ENCODE data around the gene RNF182.
"Not testable (repeated sequence)": the region's sequence is repeated elsewhere in the genome, so short reads cannot be mapped to it uniquely, and the experiment has no call there.

RNF182 gene

GRCh38 chr6:13943943-13944342 is 19.2 kb downstream of the RNF182 start:
- intact Hi-C loops (cut with DNase I), result no loop called here
- DNase-seq, result no peak

GRCh38 chr6:13946506-13946905 is 21.8 kb downstream of the RNF182 start:
- no peak for DNase-seq
- intact Hi-C loops (cut with DNase I), result no loop called here

GRCh38 chr6:13947611-13948178 is 22.9 kb downstream of the RNF182 start:
- intact Hi-C loops (cut with DNase I), result no loop called here
- DNase-seq, result no peak

DNA sequence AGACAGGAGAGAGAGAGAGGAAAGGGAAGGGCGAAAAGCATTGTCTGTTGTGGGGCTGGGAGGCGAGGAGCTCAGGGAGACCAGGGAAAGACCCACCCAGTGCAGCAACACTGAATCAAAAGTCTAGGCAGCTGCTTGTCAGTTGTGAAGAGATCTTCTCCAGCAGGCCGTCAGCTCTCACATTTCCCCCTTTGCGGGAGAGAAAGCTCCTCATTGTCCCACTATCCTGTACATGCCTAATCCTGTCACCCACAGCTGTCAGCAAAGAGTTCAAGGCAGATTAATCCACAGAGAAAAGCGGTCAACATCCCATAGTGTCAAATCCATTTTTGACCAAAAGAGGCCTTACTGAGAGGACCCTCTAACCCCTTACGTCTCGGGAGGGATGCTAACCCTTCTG is 27.3 kb downstream of the RNF182 start:
- intact Hi-C loops (cut with DNase I), result no loop called here
- no peak for DNase-seq

DNA sequence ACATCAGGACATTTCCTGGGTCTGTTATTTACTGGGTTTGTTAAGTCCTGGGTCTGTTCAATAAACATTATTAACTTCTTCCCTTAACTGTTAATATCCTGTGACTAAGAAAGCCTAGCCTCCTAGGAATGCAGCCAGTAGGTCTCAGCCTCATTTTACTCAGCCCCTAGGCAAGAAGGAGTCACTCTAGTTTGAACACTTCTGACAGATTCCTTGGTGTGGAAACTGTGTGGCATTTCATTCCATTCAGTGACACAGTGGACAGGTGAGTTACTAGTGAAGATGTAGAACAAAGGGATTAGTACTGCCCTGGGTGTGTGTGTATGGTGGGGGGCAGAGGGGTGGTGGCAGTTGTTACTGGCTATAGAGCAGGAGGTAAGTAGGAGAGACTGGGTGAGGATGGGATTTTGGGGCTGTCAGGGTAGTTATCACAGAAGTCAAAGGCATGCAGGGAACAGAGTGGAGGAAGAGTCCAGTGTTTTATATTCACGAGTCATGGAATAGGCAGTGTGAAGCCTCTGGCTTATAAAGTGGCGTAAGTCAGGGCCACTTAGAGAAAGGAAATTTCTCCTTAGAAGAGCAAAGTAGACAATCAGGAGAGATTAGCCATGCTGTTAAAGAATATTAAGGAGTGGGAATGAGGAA is 28.4 kb downstream of the RNF182 start:
- intact Hi-C loops (cut with DNase I), result no loop called here

GRCh38 chr6:13965582-13966127 is 40.9 kb downstream of the RNF182 start:
- DNase-seq, result no peak
- intact Hi-C loops (cut with DNase I), result no loop called here

More for the DNA sequence above, 28.4 kb downstream of the RNF182 start:
- DNase-seq, result no peak

GRCh38 chr6:13971303-13971702 is 46.6 kb downstream of the RNF182 start:
- DNase-seq, result no peak
- intact Hi-C loops (cut with DNase I), result no loop called here

- DNase-seq; intact Hi-C loops (cut with DNase I): not testable (repeated sequence)
Observed at GRCh38 chr6:13972602-13973001, 47.9 kb downstream of the RNF182 start.

GRCh38 chr6:13973422-13973821 is 48.7 kb downstream of the RNF182 start:
- DNase-seq; intact Hi-C loops (cut with DNase I): not testable (repeated sequence)

DNA sequence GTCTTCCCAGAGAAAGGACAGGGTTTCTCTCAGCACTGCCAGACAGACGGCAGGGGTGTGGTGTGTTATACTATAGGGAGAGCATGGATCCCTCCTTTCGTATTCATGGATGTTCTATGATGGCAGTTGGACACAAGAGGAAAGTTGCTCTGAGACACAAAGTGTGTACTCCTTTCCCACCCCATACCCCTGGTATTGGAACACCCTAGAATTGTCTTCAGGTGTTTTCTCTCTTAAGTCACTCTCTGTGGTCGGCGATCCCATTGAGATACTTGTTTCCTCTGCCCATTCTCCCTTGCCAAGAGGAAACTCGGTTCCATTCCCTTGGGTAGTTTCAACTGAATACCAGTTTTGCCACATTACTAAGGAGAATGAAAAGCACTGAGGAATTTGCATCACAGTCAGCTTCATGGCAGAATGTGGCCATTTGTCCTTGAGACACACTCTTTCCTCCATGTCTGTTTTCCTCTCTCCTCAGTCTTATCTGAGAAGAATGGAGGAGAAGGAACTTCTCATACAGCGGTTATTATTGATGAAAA is 53.4 kb downstream of the RNF182 start:
- intact Hi-C loops (cut with DNase I), result no loop called here
- DNase-seq, result no peak

DNA sequence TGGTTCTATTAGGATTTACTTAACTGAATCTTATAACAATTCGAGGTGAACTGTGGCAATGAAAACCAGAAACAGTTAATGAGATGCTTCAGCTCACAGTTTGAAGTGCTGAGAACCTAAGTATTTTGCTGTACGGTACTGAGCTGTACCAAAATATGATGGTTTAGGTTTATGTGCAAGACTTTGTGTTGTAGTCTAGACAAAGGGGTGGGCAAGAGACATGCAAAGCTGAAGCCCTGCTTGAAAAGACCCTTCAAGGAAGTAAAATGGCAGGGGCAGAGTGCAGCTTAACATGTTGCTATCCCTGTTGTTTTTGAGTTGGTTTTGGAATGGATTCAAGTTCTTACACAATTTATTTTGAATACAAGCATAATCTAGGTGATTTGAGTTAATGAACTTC is 54.0 kb downstream of the RNF182 start:
- intact Hi-C loops (cut with DNase I), result no loop called here
- no peak for DNase-seq

GRCh38 chr6:13979284-13980171 is 54.8 kb downstream of the RNF182 start:
- intact Hi-C loops (cut with DNase I), result no loop called here
- no peak for DNase-seq

DNA sequence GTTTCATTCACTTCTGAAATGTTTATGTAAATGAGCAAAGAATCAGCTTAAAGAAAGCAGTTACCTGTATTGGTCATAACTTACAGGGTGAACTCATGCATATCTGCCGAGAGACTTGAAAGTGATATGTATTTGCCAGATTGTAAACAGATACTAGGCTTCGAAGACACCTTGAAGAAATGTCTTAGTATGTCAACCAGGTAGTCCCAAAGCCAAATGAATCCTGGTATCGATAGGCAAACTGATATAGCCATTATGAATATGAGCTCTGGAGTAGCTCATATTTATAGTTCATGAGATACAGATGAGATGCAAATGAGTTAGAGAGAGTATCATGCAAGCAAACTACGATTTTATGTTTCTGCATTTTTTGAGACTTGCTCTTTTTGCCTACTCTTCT is 55.8 kb downstream of the RNF182 start:
- intact Hi-C loops (cut with DNase I), result no loop called here
- DNase-seq, result no peak

DNA sequence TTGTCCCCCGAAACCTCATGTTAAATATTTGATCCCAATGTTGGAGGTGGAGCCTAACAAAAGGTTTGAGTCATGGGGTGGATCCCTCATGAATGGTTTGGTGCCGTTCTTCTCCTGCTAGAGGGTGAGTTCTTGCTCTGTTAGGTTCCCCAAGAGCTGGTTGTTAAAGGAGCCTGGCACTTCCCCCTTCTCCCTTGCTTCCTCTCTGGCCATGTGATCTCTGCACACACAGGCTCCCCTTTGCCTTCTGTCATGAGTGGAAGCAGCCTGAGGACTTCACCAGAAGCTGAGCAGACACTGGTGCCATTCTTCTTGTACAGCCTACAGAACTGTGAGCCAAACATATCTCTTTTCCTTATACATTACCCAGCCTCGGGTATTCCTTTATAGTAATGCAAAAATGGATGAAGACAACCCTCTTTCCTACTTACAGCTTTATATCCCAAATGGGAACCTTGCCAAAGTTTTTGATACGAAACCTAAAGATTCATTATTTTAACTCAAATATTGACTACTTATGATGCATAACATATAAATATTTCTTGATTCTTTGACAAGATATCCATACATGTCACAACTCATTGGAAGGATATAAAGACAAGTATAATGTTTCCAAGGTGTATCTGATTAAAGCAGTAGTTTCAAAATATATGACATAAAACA is 61.0 kb downstream of the RNF182 start:
- DNase-seq, result no peak
- intact Hi-C loops (cut with DNase I), result no loop called here

DNA sequence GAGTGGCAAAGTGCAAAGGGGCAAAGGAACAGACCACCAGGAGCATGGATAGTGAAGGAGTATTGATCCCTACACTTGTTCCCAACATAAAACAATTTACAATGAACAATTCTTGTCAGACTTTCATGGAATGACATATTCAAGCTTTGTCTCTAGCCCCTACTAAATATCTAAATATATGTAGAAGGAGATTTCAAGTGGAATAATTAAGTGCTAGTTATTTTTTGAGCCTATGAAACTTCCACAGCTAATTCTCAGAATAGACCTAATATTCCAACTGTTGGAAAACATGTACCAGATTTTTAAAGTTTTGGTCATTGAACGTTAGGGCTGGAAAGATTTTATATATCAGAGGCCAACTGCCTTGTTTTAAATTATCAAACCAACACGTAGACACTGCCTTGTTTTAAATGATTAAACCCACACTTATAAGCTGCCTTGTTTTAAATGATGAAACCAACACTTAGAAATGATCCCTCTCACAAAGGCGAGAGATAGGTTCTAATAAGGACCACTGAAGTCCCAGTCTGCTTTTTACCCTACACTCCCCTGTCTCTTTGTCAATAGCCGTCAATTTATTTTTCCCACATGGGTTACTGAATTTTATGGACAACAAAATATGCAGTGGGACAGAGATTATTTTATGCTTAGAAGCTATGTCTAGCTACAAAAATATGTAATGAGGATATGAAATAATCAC is 62.1 kb downstream of the RNF182 start:
- DNase-seq, result no peak
- intact Hi-C loops (cut with DNase I), result no loop called here

DNA sequence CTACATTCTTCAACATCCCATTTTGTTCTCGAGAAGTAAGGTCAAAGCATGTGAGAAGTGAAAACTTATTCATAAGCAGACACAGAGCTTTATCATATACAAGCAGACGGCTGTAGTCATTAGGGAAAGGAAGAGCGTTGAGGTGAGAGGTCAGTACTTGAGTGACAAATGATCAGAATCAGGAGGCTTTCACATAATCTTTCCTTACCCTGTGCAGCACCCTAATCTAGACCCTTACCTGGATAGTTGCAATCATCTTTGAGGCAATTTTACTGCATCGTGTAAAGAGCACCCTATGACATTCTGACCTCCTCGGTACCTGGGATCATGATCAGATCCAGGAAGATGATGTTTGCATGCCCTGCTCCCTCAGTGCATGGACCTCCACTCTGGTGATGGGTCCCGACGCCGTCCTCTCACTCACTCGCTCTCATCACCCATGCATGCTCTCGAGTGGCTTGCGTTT is 62.7 kb downstream of the RNF182 start:
- intact Hi-C loops (cut with DNase I), result no loop called here
- DNase-seq, result no peak

DNA sequence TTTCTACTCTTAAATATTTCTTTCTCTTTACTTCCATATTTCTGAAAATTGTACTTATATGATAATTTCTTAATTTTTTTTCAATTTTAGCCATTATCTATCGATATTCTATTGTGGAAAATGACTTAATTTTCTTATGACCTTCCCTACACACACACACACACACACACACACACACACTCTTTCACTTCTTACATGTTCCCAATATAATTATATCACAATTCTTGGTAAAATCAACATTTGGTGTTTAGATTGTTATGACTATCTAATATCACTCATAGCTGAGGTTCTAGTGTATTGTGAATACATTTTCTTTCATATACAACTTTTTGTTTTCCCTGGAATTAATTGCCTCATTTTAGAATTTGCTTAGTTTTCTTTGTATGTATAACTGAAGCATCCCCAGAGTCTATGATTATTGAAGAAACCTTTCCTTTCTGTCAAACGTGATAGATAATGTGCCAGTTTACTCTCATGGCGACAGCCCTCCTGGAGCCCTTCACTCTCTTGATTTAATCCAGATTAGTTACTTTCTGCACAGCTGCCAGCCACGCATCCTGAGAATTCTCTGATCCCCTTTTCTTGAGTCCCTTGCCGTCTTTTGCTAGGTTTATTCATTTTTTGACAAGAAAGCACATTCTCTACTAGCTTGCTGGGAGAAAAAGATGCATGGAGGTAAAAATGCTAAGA is 63.4 kb downstream of the RNF182 start:
- intact Hi-C loops (cut with DNase I), result no loop called here
- no peak for DNase-seq

DNA sequence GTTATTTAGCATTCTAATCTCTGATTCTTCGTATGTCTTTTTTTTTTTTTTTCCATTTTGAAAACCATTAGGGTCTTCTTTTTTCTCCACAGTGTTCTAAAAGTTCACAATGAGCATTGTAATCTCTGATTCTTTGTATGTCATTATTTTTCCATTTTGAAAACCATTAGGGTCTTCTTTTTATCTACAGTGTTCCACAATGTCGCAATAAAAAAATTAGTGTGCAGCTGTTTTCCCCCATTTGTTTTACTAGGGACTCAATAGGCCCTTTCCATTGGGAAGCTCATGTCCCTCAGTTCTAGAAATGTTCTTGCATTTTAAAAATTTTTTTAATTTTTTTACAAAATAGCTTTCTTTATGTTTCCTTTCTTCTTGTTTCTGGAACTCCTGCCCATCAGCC is 64.2 kb downstream of the RNF182 start:
- DNase-seq, result no peak
- intact Hi-C loops (cut with DNase I), result no loop called here

All from head of caudate nucleus (tissue), 42 donors.